Muscle layer of duodenum (tissue), 2 donors: ENCODE data around the gene TBCD.

ENCODE experiments used
- H3K27ac ChIP-seq: one replicate; pipeline ENCODE4 v1.7.0; 2013; ENCODE audit warnings: mild to moderate bottlenecking, low read length
- H3K27me3 ChIP-seq: one replicate; pipeline ENCODE4 v1.7.0; 2013; ENCODE audit warnings: low read depth, mild to moderate bottlenecking, control low read depth, low read length
- H3K36me3 ChIP-seq, 2 donors: one replicate each; pipeline ENCODE4 v1.7.0; 2013; ENCODE audit warnings: low read length in 2 of 2, control low read depth in 1 of 2, mild to moderate bottlenecking in 1 of 2; ENCODE audit not compliant: insufficient read depth in 2 of 2, control insufficient read depth in 1 of 2
- H3K4me1 ChIP-seq, 2 donors: one replicate each; pipeline ENCODE4 v1.7.0; 2013; ENCODE audit warnings: low read length in 2 of 2, mild to moderate bottlenecking in 2 of 2, control low read depth in 1 of 2, moderate library complexity in 1 of 2; ENCODE audit not compliant: insufficient read depth in 2 of 2, control insufficient read depth in 1 of 2
- H3K4me3 ChIP-seq, 2 donors: one replicate each; pipeline ENCODE4 v1.7.0; 2013; ENCODE audit warnings: low read length in 2 of 2, low read depth in 1 of 2, mild to moderate bottlenecking in 1 of 2
- H3K9me3 ChIP-seq, 2 donors: one replicate each; pipeline ENCODE4 v1.7.0; 2013; ENCODE audit warnings: low read length in 2 of 2, control low read depth in 1 of 2, mild to moderate bottlenecking in 1 of 2; ENCODE audit not compliant: control insufficient read depth in 1 of 2
- donor health status: healthy.

TBCD gene

GRCh38 chr17:82751571-82752370 lies at the start of gene TBCD:
Gene TBCD (plus strand): TSS chr17:82752065. CDS start chr17:82752194, 129 bp downstream.
- H3K27ac ChIP-seq, result no peak within 1 kb of the TSS
- no peaks in the 10 kb centered on the region for H3K36me3 ChIP-seq
- peaks cover 0 to 2% of the 10 kb centered on the region in 2 donors for H3K9me3 ChIP-seq
- no peaks in the 10 kb centered on the region for H3K27me3 ChIP-seq
- H3K4me3 ChIP-seq, result peak within 1 kb of the TSS; percentile 68 to 88
- peaks cover 5 to 14% of the 10 kb centered on the region in 2 donors for H3K4me1 ChIP-seq

- H3K9me3 ChIP-seq, result no peaks in the 10 kb centered on the region
- no peak overlapping the region for H3K4me3 ChIP-seq
- H3K36me3 ChIP-seq, result no peaks in the 10 kb centered on the region
- no peaks in the 10 kb centered on the region for H3K27me3 ChIP-seq
- no peak overlapping the region for H3K27ac ChIP-seq
- peaks cover 4 to 13% of the 10 kb centered on the region in 2 donors for H3K4me1 ChIP-seq
Observed at GRCh38 chr17:82702231-82702927, 49.5 kb upstream of the TBCD start.

GRCh38 chr17:82703036-82703745 lies 48.7 kb upstream of the TBCD start:
- no peaks in the 10 kb centered on the region for H3K36me3 ChIP-seq

GRCh38 chr17:82703935-82704865 lies 47.7 kb upstream of the TBCD start:
- Histone ChIP-seq H3K4me1 (peaks cover 4 to 5% of the 10 kb centered on the region in 2 donors), H3K36me3 (no peaks in the 10 kb centered on the region), H3K27ac (peak overlapping the region; percentile 51), H3K4me3 (no peak overlapping the region), H3K9me3 (no peaks in the 10 kb centered on the region), H3K27me3 (no peaks in the 10 kb centered on the region)

More at GRCh38 chr17:82703036-82703745, 48.7 kb upstream of the TBCD start:
- Histone ChIP-seq H3K9me3 (no peaks in the 10 kb centered on the region), H3K4me1 (peaks cover 4 to 8% of the 10 kb centered on the region in 2 donors), H3K4me3 (no peak overlapping the region), H3K27ac (no peak overlapping the region), H3K27me3 (no peaks in the 10 kb centered on the region)

GRCh38 chr17:82704886-82705285 lies 47.0 kb upstream of the TBCD start:
- Histone ChIP-seq H3K27me3 (no peaks in the 10 kb centered on the region), H3K9me3 (no peaks in the 10 kb centered on the region), H3K27ac (no peak overlapping the region), H3K4me1 (no peaks in the 10 kb centered on the region), H3K4me3 (no peak overlapping the region), H3K36me3 (no peaks in the 10 kb centered on the region)

- Histone ChIP-seq H3K36me3 (no peaks in the 10 kb centered on the region), H3K9me3 (no peaks in the 10 kb centered on the region), H3K27me3 (no peaks in the 10 kb centered on the region), H3K4me1 (no peaks in the 10 kb centered on the region), H3K4me3 (no peak overlapping the region), H3K27ac (no peak overlapping the region)
Observed at GRCh38 chr17:82705756-82706155, 46.1 kb upstream of the TBCD start.

- H3K4me1 ChIP-seq, result no peaks in the 10 kb centered on the region
- H3K27ac ChIP-seq, result no peak overlapping the region
- no peaks in the 10 kb centered on the region for H3K9me3 ChIP-seq
- H3K36me3 ChIP-seq, result no peaks in the 10 kb centered on the region
- no peak overlapping the region for H3K4me3 ChIP-seq
- H3K27me3 ChIP-seq, result no peaks in the 10 kb centered on the region
Observed at GRCh38 chr17:82709024-82709675, 42.7 kb upstream of the TBCD start.

GRCh38 chr17:82709676-82710498 lies 42.0 kb upstream of the TBCD start:
- no peaks in the 10 kb centered on the region for H3K36me3 ChIP-seq
- H3K27ac ChIP-seq, result no peak overlapping the region
- no peaks in the 10 kb centered on the region for H3K9me3 ChIP-seq
- no peaks in the 10 kb centered on the region for H3K4me1 ChIP-seq
- H3K4me3 ChIP-seq, result no peak overlapping the region
- H3K27me3 ChIP-seq, result no peaks in the 10 kb centered on the region

- H3K4me1 ChIP-seq, result no peaks in the 10 kb centered on the region
- H3K36me3 ChIP-seq, result no peaks in the 10 kb centered on the region
- H3K4me3 ChIP-seq, result no peak overlapping the region
- H3K9me3 ChIP-seq, result no peaks in the 10 kb centered on the region
- no peak overlapping the region for H3K27ac ChIP-seq
- no peaks in the 10 kb centered on the region for H3K27me3 ChIP-seq
Observed at GRCh38 chr17:82710499-82711232, 41.2 kb upstream of the TBCD start.
